GM19467 (cell line): ENCODE results near the gene FOXP1.

ENCODE experiments used
- ATAC-seq: cut with Tn5 transposase; IDR thresholded peaks from one replicate; pipeline ENCODE4 v1.9.1; 2021; ENCODE audit warnings: mild to moderate bottlenecking, moderate library complexity; ENCODE audit not compliant: unreplicated experiment

Gene FOXP1

GRCh38 chr3:70911719-70912118, 671.8 kb downstream of the FOXP1 start:
- ATAC-seq = no peak

GRCh38 chr3:70905491-70905890, 678.0 kb downstream of the FOXP1 start:
- no peak for ATAC-seq
